OCI-LY7 (cell line): ENCODE results near the gene COL24A1. TPM values are rescaled to one million over a fixed set of nuclear protein-coding genes. Genes with fewer than 3 reads are reported as not detected.

Experiments
- BruUV-seq: library from RNA; stranded (reverse); fragments of 400-500 nt; replicated peaks from 2 replicates; lab custom pipeline; 2021; lab: Mats Ljungman, UMichigan
- CTCF ChIA-PET: fragments of 300-600 bp; sonication (Branson Sonifier 250); formaldehyde crosslinking; loops from one replicate; lab custom pipeline; 2022; ENCODE audit warnings: antibody characterized with exemption; ENCODE audit not compliant: unreplicated experiment; lab: Charles Lee
- POLR2A ChIA-PET: fragments of 300-600 bp; sonication (Branson Sonifier 250); formaldehyde crosslinking; loops from one replicate; lab custom pipeline; 2022; ENCODE audit warnings: antibody characterized with exemption; lab: Charles Lee
- DNase-seq: peaks from one replicate; pipeline ENCODE4 v3.0.0-alpha.2; 2015; ENCODE audit warnings: low spot score
- H2AFZ ChIP-seq: fragments of 200-600 bp; sonication (generic), shearing (Covaris generic); 2 replicates; pipeline ENCODE4 v1.6.1; 2014; ENCODE audit warnings: mild to moderate bottlenecking, antibody characterized with exemption, low read length, moderate library complexity
- H3K27ac ChIP-seq: fragments of 200-600 bp; sonication (generic); 2 replicates; pipeline ENCODE4 v1.5.1; 2014; ENCODE audit warnings: mixed run types, low read depth, mild to moderate bottlenecking, moderate library complexity, low read length, inconsistent platforms; ENCODE audit not compliant: poor library complexity, severe bottlenecking
- H3K36me3 ChIP-seq: fragments of 200-600 bp; sonication (generic); 2 replicates; pipeline ENCODE4 v1.6.1; 2014; ENCODE audit warnings: mild to moderate bottlenecking, antibody characterized with exemption, low read length, moderate library complexity, mixed read lengths; ENCODE audit not compliant: insufficient read depth
- H3K4me1 ChIP-seq: fragments of 200-600 bp; sonication (generic); 2 replicates; pipeline ENCODE4 v1.5.1; 2014; ENCODE audit warnings: mild to moderate bottlenecking, low read length; ENCODE audit not compliant: insufficient read depth, poor library complexity, severe bottlenecking
- H3K4me2 ChIP-seq: fragments of 200-600 bp; sonication (generic); 2 replicates; pipeline ENCODE4 v1.6.1; 2014; ENCODE audit warnings: mild to moderate bottlenecking, low read length
- H3K4me3 ChIP-seq: fragments of 200-600 bp; sonication (generic); 2 replicates; pipeline ENCODE4 v1.5.1; 2014; ENCODE audit warnings: mild to moderate bottlenecking, low read depth, low read length; ENCODE audit not compliant: poor library complexity, severe bottlenecking
- H3K79me2 ChIP-seq: fragments of 200-600 bp; sonication (generic); 2 replicates; pipeline ENCODE4 v1.6.1; 2016; ENCODE audit warnings: low read depth, mild to moderate bottlenecking, low read length, moderate library complexity, mixed read lengths; ENCODE audit not compliant: insufficient read depth
- H3K9me2 ChIP-seq: fragments of 200-600 bp; sonication (generic); 2 replicates; pipeline ENCODE4 v1.6.1; 2016; ENCODE audit warnings: mild to moderate bottlenecking, low read length, mixed read lengths; ENCODE audit not compliant: insufficient read depth
- H3K9me3 ChIP-seq: fragments of 200-600 bp; sonication (generic); 2 replicates; pipeline ENCODE4 v1.6.1; 2014; ENCODE audit warnings: mild to moderate bottlenecking, mixed run types, low read length, mixed read lengths
- H4K20me1 ChIP-seq: fragments of 200-600 bp; sonication (generic); 2 replicates; pipeline ENCODE4 v1.6.1; 2014; ENCODE audit warnings: mild to moderate bottlenecking, antibody characterized with exemption, low read length, moderate library complexity, mixed read lengths; ENCODE audit not compliant: insufficient read depth
- CTCF ChIP-seq: fragments of 200-600 bp; sonication (generic); conservative IDR thresholded peaks from 2 replicates; pipeline ENCODE4 v1.5.1; 2014; ENCODE audit warnings: mild to moderate bottlenecking, antibody characterized with exemption, low read length, moderate library complexity, mixed read lengths
- EZH2phosphoT487 ChIP-seq: fragments of 200-600 bp; sonication (generic); IDR thresholded peaks from 2 replicates; pipeline ENCODE4 v1.6.1; 2018; ENCODE audit warnings: low read depth, borderline replicate concordance, mild to moderate bottlenecking, mixed run types, antibody characterized with exemption, low read length, moderate library complexity, mixed read lengths
- intact Hi-C: fragments of 100-400 bp; cut with micrococcal nuclease; formaldehyde crosslinking; loops from one replicate; pipeline ENCODE4 v1.10.0; 2022; ENCODE audit not compliant: unreplicated experiment
- total RNA-seq, 2 experiments: library from RNA; depleted of rRNA in 1 of 2; stranded (reverse); fragments of >200 nt in 1 of 2; shearing (Covaris generic) in 1 of 2; gene quantifications; 2 replicates each; pipeline ENCODE4 v1.2.3, GENCODE V29; 2014 to 2022

COL24A1 gene
- total RNA-seq, 2 experiments from 2014 or later, result 0.06 to 0.23 TPM

- Histone ChIP-seq H3K4me3 (no peak overlapping the region), H3K4me2 (no peak overlapping the region), H3K79me2 (no peaks in the 10 kb centered on the region), H3K27ac (no peak overlapping the region), H3K9me2 (no peaks in the 10 kb centered on the region), H4K20me1 (no peaks in the 10 kb centered on the region), H3K36me3 (no peaks in the 10 kb centered on the region), H2AFZ (no peak overlapping the region), H3K4me1 (no peaks in the 10 kb centered on the region), H3K9me3 (no peaks in the 10 kb centered on the region)
- ChIA-PET POLR2A (no interaction called here), CTCF (no interaction called here)
- no peak for DNase-seq
- no TSS peak for BruUV-seq
- intact Hi-C loops, result no loop called here
- TF ChIP-seq CTCF (no peak), EZH2phosphoT487 (no peak)
These were observed 209.4 kb downstream of the COL24A1 start for GRCh38 chr1:85947186-85947585.

GRCh38 chr1:85943945-85944344 lies 212.6 kb downstream of the COL24A1 start:
- no peak overlapping the region for H2AFZ ChIP-seq
- TF ChIP-seq EZH2phosphoT487 (no peak), CTCF (no peak)
- no peaks in the 10 kb centered on the region for H3K9me3 ChIP-seq
- H3K79me2 ChIP-seq, result no peaks in the 10 kb centered on the region
- no peak for DNase-seq
- no peaks in the 10 kb centered on the region for H3K9me2 ChIP-seq
- intact Hi-C loops, result no loop called here
- H4K20me1 ChIP-seq, result no peaks in the 10 kb centered on the region
- H3K4me1 ChIP-seq, result no peaks in the 10 kb centered on the region
- no peak overlapping the region for H3K4me2 ChIP-seq
- no peaks in the 10 kb centered on the region for H3K36me3 ChIP-seq
- no TSS peak for BruUV-seq
- ChIA-PET CTCF (no interaction called here), POLR2A (no interaction called here)
- no peak overlapping the region for H3K27ac ChIP-seq
- no peak overlapping the region for H3K4me3 ChIP-seq

GRCh38 chr1:85943526-85943925 lies 213.0 kb downstream of the COL24A1 start:
- DNase-seq, result no peak
- CTCF ChIA-PET, result no interaction called here
- no peak for TF ChIP-seq EZH2phosphoT487
- no peak for TF ChIP-seq CTCF
- Histone ChIP-seq H3K9me3 (no peaks in the 10 kb centered on the region), H3K9me2 (no peaks in the 10 kb centered on the region), H3K79me2 (no peaks in the 10 kb centered on the region), H3K4me1 (no peaks in the 10 kb centered on the region), H3K27ac (no peak overlapping the region), H3K4me3 (no peak overlapping the region), H3K4me2 (no peak overlapping the region), H3K36me3 (no peaks in the 10 kb centered on the region), H4K20me1 (no peaks in the 10 kb centered on the region), H2AFZ (no peak overlapping the region)
- intact Hi-C loops, result no loop called here
- POLR2A ChIA-PET, result no interaction called here
- BruUV-seq, result no TSS peak
